Measurements from ENCODE around the gene SEC23B.

The SEC23B gene

DNA sequence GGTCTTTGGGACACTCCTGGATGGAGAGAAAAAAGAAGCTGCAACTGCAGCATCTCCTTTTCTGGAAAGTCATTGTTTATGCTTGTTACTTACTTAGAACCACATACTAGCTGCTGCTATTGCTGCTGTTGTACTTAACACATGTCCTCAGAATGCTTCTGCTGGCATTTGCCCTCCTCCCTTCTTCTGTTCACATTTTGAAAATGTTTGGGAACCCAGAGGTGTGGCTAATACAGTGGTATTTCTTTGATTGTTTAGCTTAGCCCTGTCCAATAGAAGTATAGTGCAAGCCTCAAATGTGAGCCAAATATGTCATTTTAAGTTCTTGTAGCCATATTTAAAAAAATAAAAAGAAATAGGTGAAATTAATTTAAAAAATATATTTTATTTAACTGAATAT is 88.5 kb downstream of the SEC23B start:
- no peak for DNase-seq (ENCODE audit: low read depth)
- TF ChIP-seq, protein P1, sequence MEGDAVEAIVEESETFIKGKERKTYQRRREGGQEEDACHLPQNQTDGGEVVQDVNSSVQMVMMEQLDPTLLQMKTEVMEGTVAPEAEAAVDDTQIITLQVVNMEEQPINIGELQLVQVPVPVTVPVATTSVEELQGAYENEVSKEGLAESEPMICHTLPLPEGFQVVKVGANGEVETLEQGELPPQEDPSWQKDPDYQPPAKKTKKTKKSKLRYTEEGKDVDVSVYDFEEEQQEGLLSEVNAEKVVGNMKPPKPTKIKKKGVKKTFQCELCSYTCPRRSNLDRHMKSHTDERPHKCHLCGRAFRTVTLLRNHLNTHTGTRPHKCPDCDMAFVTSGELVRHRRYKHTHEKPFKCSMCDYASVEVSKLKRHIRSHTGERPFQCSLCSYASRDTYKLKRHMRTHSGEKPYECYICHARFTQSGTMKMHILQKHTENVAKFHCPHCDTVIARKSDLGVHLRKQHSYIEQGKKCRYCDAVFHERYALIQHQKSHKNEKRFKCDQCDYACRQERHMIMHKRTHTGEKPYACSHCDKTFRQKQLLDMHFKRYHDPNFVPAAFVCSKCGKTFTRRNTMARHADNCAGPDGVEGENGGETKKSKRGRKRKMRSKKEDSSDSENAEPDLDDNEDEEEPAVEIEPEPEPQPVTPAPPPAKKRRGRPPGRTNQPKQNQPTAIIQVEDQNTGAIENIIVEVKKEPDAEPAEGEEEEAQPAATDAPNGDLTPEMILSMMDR (IDR thresholded peaks at IDR 0.05; ENCODE audit: control insufficient read depth, insufficient read depth, low read depth, low read length, missing control alignments) = no peak
- H3K4me3 ChIP-seq (ENCODE audit: control insufficient read depth, low read depth, low read length) = no peak overlapping the region

DNA sequence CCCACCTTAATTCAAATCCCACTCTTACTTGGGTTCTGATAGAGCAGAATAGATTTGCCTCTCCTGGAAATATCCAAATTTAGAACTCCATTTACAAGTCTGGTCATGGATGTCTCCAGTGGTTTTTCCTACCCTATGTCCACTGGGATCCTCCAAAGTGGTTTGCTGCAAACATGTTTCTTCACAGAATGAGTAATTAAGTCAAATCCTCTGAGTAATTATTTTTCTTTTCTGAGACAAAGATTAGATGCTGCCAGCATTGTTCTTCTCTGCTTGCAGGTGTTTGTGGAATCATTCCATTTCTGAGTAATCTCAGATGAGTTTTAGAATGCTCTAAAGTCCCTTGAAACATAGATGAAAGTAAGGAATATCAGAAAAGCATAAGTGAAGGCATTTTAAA is 102.0 kb downstream of the SEC23B start:
- no peak for DNase-seq (ENCODE audit: low read depth)
- H3K4me3 ChIP-seq (ENCODE audit: control insufficient read depth, low read depth, low read length) = no peak overlapping the region
- TF ChIP-seq, protein P1 (IDR thresholded peaks at IDR 0.05; ENCODE audit: control insufficient read depth, insufficient read depth, low read depth, low read length, missing control alignments) = no peak

All from AG09309 (cell line).